Upper lobe of left lung (tissue), 4 donors: Measurements from ENCODE around the gene DHX9.
A peak's percentile ranks its signal among the peaks of the same experiment; 100 is the strongest.

Source experiments
- EP300 ChIP-seq, 4 donors: sonication (generic); formaldehyde crosslinking; IDR thresholded peaks; one replicate each; pipeline ENCODE4 v1.5.1; 2017; ENCODE audit warnings: antibody characterized with exemption in 4 of 4, control low read depth in 2 of 4
- POLR2A ChIP-seq, 4 donors: fragments of 450-650 bp; IDR thresholded peaks; one replicate each; pipeline ENCODE4 v1.5.1; 2016 to 2017; ENCODE audit warnings: antibody characterized with exemption in 4 of 4, mild to moderate bottlenecking in 2 of 4
- POLR2AphosphoS5 ChIP-seq, 2 donors: sonication (generic); formaldehyde crosslinking; IDR thresholded peaks; one replicate each; pipeline ENCODE4 v1.5.1; 2017; ENCODE audit warnings: antibody characterized with exemption in 2 of 2
- TF ChIP-seq, protein P1 (sequence below), 6 experiments: fragments of 450-650 bp in 4 of 6; fragments of 200-600 bp in 2 of 6; sonication (generic) in 2 of 6; IDR thresholded peaks; one replicate each; pipeline ENCODE4 v1.5.1; 2016 to 2019; ENCODE audit warnings: antibody characterized with exemption in 6 of 6

DNA sequence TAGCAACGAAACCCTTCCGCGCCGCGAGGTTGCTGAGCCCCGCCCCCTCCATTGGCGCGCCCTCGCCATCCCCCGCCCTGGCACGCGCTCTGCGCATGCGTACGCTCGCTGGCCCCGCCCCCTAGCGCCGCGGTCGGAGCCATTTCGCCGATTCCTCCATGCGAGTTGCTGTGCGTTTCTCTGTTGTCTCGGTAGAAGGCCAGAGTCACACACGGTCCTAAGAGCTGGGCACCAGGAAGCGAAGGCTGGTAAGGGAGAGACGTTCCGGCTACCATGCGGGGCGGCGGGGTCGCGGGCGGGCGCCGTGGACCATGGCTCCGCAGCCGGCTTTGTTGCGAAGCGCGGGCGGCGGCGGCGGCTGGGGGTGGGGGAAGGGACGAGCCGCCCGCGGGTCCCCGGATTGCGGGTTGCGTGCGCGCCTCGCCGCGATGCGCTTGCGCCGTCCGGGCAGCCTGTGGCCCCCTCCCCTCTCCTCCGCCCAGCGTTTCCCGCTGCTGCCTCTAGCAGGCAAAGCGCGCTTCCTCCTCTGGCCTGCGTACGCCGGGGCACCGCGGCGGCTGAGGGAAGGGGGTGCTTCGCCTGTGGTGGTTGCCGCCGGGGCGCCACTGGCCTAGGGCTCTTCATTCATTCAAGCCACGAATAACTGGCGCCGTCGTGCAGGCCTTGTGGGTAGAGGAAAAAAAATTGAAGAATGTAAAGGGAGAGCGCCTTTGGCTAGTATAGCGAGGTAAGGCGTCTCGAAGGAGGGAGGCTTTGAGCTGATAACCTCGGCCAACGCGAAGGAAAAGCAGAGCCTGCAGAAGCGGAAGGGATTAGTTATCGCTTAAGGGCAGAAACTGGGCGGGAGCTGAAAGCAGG lies at the start of gene DHX9:
- TF ChIP-seq, protein P1, sequence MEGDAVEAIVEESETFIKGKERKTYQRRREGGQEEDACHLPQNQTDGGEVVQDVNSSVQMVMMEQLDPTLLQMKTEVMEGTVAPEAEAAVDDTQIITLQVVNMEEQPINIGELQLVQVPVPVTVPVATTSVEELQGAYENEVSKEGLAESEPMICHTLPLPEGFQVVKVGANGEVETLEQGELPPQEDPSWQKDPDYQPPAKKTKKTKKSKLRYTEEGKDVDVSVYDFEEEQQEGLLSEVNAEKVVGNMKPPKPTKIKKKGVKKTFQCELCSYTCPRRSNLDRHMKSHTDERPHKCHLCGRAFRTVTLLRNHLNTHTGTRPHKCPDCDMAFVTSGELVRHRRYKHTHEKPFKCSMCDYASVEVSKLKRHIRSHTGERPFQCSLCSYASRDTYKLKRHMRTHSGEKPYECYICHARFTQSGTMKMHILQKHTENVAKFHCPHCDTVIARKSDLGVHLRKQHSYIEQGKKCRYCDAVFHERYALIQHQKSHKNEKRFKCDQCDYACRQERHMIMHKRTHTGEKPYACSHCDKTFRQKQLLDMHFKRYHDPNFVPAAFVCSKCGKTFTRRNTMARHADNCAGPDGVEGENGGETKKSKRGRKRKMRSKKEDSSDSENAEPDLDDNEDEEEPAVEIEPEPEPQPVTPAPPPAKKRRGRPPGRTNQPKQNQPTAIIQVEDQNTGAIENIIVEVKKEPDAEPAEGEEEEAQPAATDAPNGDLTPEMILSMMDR (IDR thresholded peaks at IDR 0.05), result peak in 4 of 6 experiments; percentile 8 to 68 (median 56)
- TF ChIP-seq EP300 (IDR thresholded peaks at IDR 0.05), result no peak
- TF ChIP-seq POLR2A (IDR thresholded peaks at IDR 0.05), result peak in 3 of 4 donors; percentile 57 to 96 (median 95)
- peak; percentile 96 to 99 for TF ChIP-seq POLR2AphosphoS5 (IDR thresholded peaks at IDR 0.05)
